Fibroblast of lung (primary cell): ENCODE data around the gene C9orf43. TPM values are rescaled to one million over a fixed set of nuclear protein-coding genes. Genes with fewer than 3 reads are reported as not detected.

Source experiments
- DNase-seq, 2 donors: peaks; one replicate each; pipeline versions ENCODE4 v3.0.0 to v3.0.0-alpha.2; 2010; ENCODE audit warnings: low read depth in 2 of 2
- H2AFZ ChIP-seq: 2 replicates; pipeline ENCODE4 v1.5.1; 2012; ENCODE audit warnings: low read length, control low read depth, inconsistent platforms
- H3K27ac ChIP-seq: 2 replicates; pipeline ENCODE4 v1.5.1; 2011; ENCODE audit warnings: low read length, control low read depth; ENCODE audit not compliant: insufficient read depth
- H3K27me3 ChIP-seq: 2 replicates; pipeline ENCODE4 v1.5.1; 2011; ENCODE audit warnings: mild to moderate bottlenecking, low read length; ENCODE audit not compliant: control insufficient read depth, insufficient read depth
- H3K36me3 ChIP-seq: 2 replicates; pipeline ENCODE4 v1.5.1; 2011; ENCODE audit warnings: low read length; ENCODE audit not compliant: control insufficient read depth, insufficient read depth
- H3K4me1 ChIP-seq: 2 replicates; pipeline ENCODE4 v1.5.1; 2011; ENCODE audit warnings: low read length; ENCODE audit not compliant: control insufficient read depth, insufficient read depth; ENCODE audit errors: extremely low read depth
- H3K4me2 ChIP-seq: 2 replicates; pipeline ENCODE4 v1.5.1; 2011; ENCODE audit warnings: low read length, control low read depth; ENCODE audit not compliant: insufficient read depth; ENCODE audit errors: extremely low read depth
- H3K4me3 ChIP-seq, 4 experiments: fragments of 200-600 bp in 1 of 4; sonication (generic) in 1 of 4; replicated peaks in 1 of 4; 2 replicates each; pipeline ENCODE4 v1.5.1; 2011 to 2016; ENCODE audit warnings: low read length in 4 of 4, low read depth in 3 of 4, mild to moderate bottlenecking in 3 of 4, control low read depth in 2 of 4, inconsistent platforms in 1 of 4, mixed read lengths in 1 of 4; ENCODE audit not compliant: insufficient read depth in 1 of 4; ENCODE audit errors: control extremely low read depth in 1 of 4
- H3K79me2 ChIP-seq: 2 replicates; pipeline ENCODE4 v1.5.1; 2012; ENCODE audit warnings: mild to moderate bottlenecking, low read length, inconsistent platforms; ENCODE audit not compliant: control insufficient read depth, insufficient read depth
- H3K9ac ChIP-seq: 2 replicates; pipeline ENCODE4 v1.5.1; 2011; ENCODE audit warnings: mild to moderate bottlenecking, low read length, control low read depth; ENCODE audit not compliant: insufficient read depth
- H3K9me3 ChIP-seq: 2 replicates; pipeline ENCODE4 v1.5.1; 2012; ENCODE audit warnings: low read depth, low read length; ENCODE audit not compliant: control insufficient read depth, insufficient read depth
- H4K20me1 ChIP-seq: 2 replicates; pipeline ENCODE4 v1.5.1; 2011; ENCODE audit warnings: low read length; ENCODE audit not compliant: control insufficient read depth, insufficient read depth; ENCODE audit errors: extremely low read depth
- EZH2 ChIP-seq: IDR thresholded peaks from 2 replicates; pipeline ENCODE4 v1.5.1; 2012; ENCODE audit warnings: low read length, control low read depth, mild to moderate bottlenecking; ENCODE audit errors: missing control alignments
- polyA plus RNA-seq, 2 donors: library from polyadenylated mRNA; depleted of rRNA in 1 of 2; stranded (reverse) in 1 of 2; unstranded in 1 of 2; fragments of >200 nt; gene quantifications; 2 replicates each; pipeline ENCODE4 v1.2.1, GENCODE V29; 2011 to 2012; ENCODE audit warnings: missing spikeins in 1 of 2
- total RNA-seq: library from RNA; depleted of rRNA; stranded (reverse); fragments of >200 nt; gene quantifications from 2 replicates; pipeline ENCODE4 v1.2.1, GENCODE V29; 2014
- TF ChIP-seq, protein P1 (sequence below), 2 donors: IDR thresholded peaks in 1 of 2; conservative IDR thresholded peaks in 1 of 2; 1 replicate in 1 of 2; 2 replicates in 1 of 2; pipeline ENCODE4 v1.5.1; 2011 to 2012; ENCODE audit warnings: low read length in 2 of 2, control low read depth in 1 of 2, inconsistent platforms in 1 of 2, low read depth in 1 of 2, mild to moderate bottlenecking in 1 of 2

Gene C9orf43
- total and polyA plus RNA-seq, 2 donors (not counting 1 experiment from before 2014, with no cell fraction given): 0.25 to 0.50 TPM

- Histone ChIP-seq H4K20me1 (no peaks in the 10 kb centered on the region), H3K79me2 (peaks cover 19% of the 10 kb centered on the region), H3K9me3 (no peaks in the 10 kb centered on the region), H3K27me3 (no peaks in the 10 kb centered on the region), H3K27ac (peak overlapping the region; percentile 99), H3K4me3 (peak overlapping the region; percentile 87 to 98 (median 96)), H3K4me1 (peaks cover 4% of the 10 kb centered on the region), H3K4me2 (peak overlapping the region; percentile 100), H2AFZ (no peak overlapping the region), H3K9ac (peak overlapping the region; percentile 98), H3K36me3 (peaks cover 2% of the 10 kb centered on the region)
- TF ChIP-seq, protein P1, sequence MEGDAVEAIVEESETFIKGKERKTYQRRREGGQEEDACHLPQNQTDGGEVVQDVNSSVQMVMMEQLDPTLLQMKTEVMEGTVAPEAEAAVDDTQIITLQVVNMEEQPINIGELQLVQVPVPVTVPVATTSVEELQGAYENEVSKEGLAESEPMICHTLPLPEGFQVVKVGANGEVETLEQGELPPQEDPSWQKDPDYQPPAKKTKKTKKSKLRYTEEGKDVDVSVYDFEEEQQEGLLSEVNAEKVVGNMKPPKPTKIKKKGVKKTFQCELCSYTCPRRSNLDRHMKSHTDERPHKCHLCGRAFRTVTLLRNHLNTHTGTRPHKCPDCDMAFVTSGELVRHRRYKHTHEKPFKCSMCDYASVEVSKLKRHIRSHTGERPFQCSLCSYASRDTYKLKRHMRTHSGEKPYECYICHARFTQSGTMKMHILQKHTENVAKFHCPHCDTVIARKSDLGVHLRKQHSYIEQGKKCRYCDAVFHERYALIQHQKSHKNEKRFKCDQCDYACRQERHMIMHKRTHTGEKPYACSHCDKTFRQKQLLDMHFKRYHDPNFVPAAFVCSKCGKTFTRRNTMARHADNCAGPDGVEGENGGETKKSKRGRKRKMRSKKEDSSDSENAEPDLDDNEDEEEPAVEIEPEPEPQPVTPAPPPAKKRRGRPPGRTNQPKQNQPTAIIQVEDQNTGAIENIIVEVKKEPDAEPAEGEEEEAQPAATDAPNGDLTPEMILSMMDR (conservative IDR thresholded peaks at IDR 0.05 in 1 of 2, IDR thresholded peaks at IDR 0.05 in 1 of 2; ENCODE audit: low read depth in 1 of 2, low read length in 2 of 2): no peak
- DNase-seq: peak in 1 of 2 donors; percentile 4
Observed at GRCh38 chr9:113409481-113409880, 1.1 kb upstream of the C9orf43 start.

DNA sequence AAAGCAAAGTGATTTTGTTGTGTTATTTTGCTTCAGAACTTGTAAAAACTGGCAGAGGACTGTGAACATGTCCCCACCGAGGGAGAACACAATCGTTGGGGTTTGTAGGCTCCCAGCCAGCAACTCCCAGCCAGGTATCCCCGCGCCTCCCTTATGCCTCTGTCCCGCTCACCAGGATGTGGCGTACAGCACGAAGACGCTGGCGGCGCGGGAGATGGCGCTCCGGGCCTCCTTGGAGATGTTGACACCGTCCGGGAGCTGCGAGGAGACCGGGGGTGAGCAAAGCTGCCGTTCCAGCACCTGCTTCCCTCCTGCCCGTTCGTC is 702 bp upstream of the C9orf43 start:
- Histone ChIP-seq H3K27ac (peak overlapping the region; percentile 99), H3K9ac (peak overlapping the region; percentile 98), H3K4me2 (peak overlapping the region; percentile 100), H3K4me3 (peak overlapping the region; percentile 87 to 98 (median 96)), H2AFZ (peak overlapping the region; percentile 92), H3K4me1 (peaks cover 4% of the 10 kb centered on the region), H3K27me3 (no peaks in the 10 kb centered on the region), H3K9me3 (no peaks in the 10 kb centered on the region), H4K20me1 (no peaks in the 10 kb centered on the region), H3K36me3 (peaks cover 2% of the 10 kb centered on the region), H3K79me2 (peaks cover 19% of the 10 kb centered on the region)
- DNase-seq: no peak
- TF ChIP-seq, protein P1 (conservative IDR thresholded peaks at IDR 0.05 in 1 of 2, IDR thresholded peaks at IDR 0.05 in 1 of 2; ENCODE audit: low read depth in 1 of 2, low read length in 2 of 2): no peak
- TF ChIP-seq EZH2: no peak

GRCh38 chr9:113416149-113416721 is 5.7 kb downstream of the C9orf43 start:
- Histone ChIP-seq H3K4me3 (no peak overlapping the region), H3K4me1 (no peaks in the 10 kb centered on the region), H3K79me2 (no peaks in the 10 kb centered on the region), H3K27me3 (no peaks in the 10 kb centered on the region), H3K9me3 (no peaks in the 10 kb centered on the region), H3K4me2 (no peak overlapping the region), H4K20me1 (no peaks in the 10 kb centered on the region), H3K9ac (no peak overlapping the region), H3K27ac (no peak overlapping the region), H3K36me3 (no peaks in the 10 kb centered on the region), H2AFZ (no peak overlapping the region)
- DNase-seq: no peak
- TF ChIP-seq, protein P1 (conservative IDR thresholded peaks at IDR 0.05 in 1 of 2, IDR thresholded peaks at IDR 0.05 in 1 of 2; ENCODE audit: low read depth in 1 of 2, low read length in 2 of 2): no peak
- no peak for TF ChIP-seq EZH2
